HG02623 (cell line): ENCODE results near the gene TPX2.

Source experiments
- ATAC-seq: cut with Tn5 transposase; IDR thresholded peaks from one replicate; pipeline ENCODE4 v1.9.1; 2021; ENCODE audit warnings: moderate library complexity; ENCODE audit not compliant: unreplicated experiment

Gene TPX2

GRCh38 chr20:31758991-31759390, 19.9 kb downstream of the TPX2 start:
- no peak for ATAC-seq

GRCh38 chr20:31759836-31760518, 20.9 kb downstream of the TPX2 start:
- no peak for ATAC-seq

- ATAC-seq: no peak
These were observed 21.6 kb downstream of the TPX2 start for GRCh38 chr20:31760519-31761240.

- ATAC-seq: no peak
These were observed 25.7 kb downstream of the TPX2 start for GRCh38 chr20:31764641-31765305.

- ATAC-seq: no peak
These were observed 28.7 kb downstream of the TPX2 start for GRCh38 chr20:31767805-31768204.

GRCh38 chr20:31769681-31770080, 30.6 kb downstream of the TPX2 start:
- ATAC-seq: no peak

GRCh38 chr20:31770243-31770642, 31.2 kb downstream of the TPX2 start:
- no peak for ATAC-seq

- no peak for ATAC-seq
These were observed 35.3 kb downstream of the TPX2 start for GRCh38 chr20:31774408-31774807.

GRCh38 chr20:31780839-31781238, 41.7 kb downstream of the TPX2 start:
- no peak for ATAC-seq

- ATAC-seq: no peak
These were observed 42.9 kb downstream of the TPX2 start for GRCh38 chr20:31781945-31782344.

GRCh38 chr20:31784354-31785044, 45.4 kb downstream of the TPX2 start:
- no peak for ATAC-seq

- ATAC-seq: no peak
These were observed 46.0 kb downstream of the TPX2 start for GRCh38 chr20:31785089-31785488.

GRCh38 chr20:31788578-31788977, 49.5 kb downstream of the TPX2 start:
- no peak for ATAC-seq

- ATAC-seq: no peak
These were observed 51.3 kb downstream of the TPX2 start for GRCh38 chr20:31790401-31790800.

GRCh38 chr20:31797364-31797763, 58.3 kb downstream of the TPX2 start:
- no peak for ATAC-seq

- ATAC-seq: no peak
These were observed 62.4 kb downstream of the TPX2 start for GRCh38 chr20:31801508-31801907.

GRCh38 chr20:31803552-31804291, 64.6 kb downstream of the TPX2 start:
- ATAC-seq: no peak

GRCh38 chr20:31806564-31807355, 67.7 kb downstream of the TPX2 start:
- ATAC-seq: no peak

GRCh38 chr20:31808481-31808880, 69.4 kb downstream of the TPX2 start:
- no peak for ATAC-seq

- no peak for ATAC-seq
These were observed 70.6 kb downstream of the TPX2 start for GRCh38 chr20:31809661-31810060.
